ENCODE data around the gene CTBP2. TPM values are rescaled to one million over a fixed set of nuclear protein-coding genes. Genes with fewer than 3 reads are reported as not detected.

Gene CTBP2
- total RNA-seq, 2 donors from 2014 or later, result 26.0 to 36.0 TPM

GRCh38 chr10:125105706-125106255, 54.6 kb downstream of the CTBP2 start:
- Histone ChIP-seq H3K9me3 (peaks cover 0 to 6% of the 10 kb centered on the region in 2 donors), H3K27ac (no peak overlapping the region), H3K4me1 (peaks cover 0 to 23% of the 10 kb centered on the region in 2 donors), H3K36me3 (peaks cover 40% of the 10 kb centered on the region), H3K27me3 (no peaks in the 10 kb centered on the region), H3K4me3 (no peak overlapping the region)
- DNase-seq (ENCODE audit: low spot score), result no peak
- no peak for TF ChIP-seq CTCF (IDR thresholded peaks at IDR 0.05)

GRCh38 chr10:125105155-125105554, 55.2 kb downstream of the CTBP2 start:
- H3K36me3 ChIP-seq, result peaks cover 38% of the 10 kb centered on the region
- peaks cover 0 to 23% of the 10 kb centered on the region in 2 donors for H3K4me1 ChIP-seq
- peaks cover 0 to 6% of the 10 kb centered on the region in 2 donors for H3K9me3 ChIP-seq
- no peak overlapping the region for H3K27ac ChIP-seq
- H3K27me3 ChIP-seq, result no peaks in the 10 kb centered on the region
- DNase-seq (ENCODE audit: low spot score), result no peak
- no peak overlapping the region for H3K4me3 ChIP-seq
- no peak for TF ChIP-seq CTCF (IDR thresholded peaks at IDR 0.05)

GRCh38 chr10:125104559-125104958, 55.8 kb downstream of the CTBP2 start:
- H3K27me3 ChIP-seq, result no peaks in the 10 kb centered on the region
- peaks cover 0 to 23% of the 10 kb centered on the region in 2 donors for H3K4me1 ChIP-seq
- H3K4me3 ChIP-seq, result no peak overlapping the region
- H3K27ac ChIP-seq, result no peak overlapping the region
- peaks cover 0 to 6% of the 10 kb centered on the region in 2 donors for H3K9me3 ChIP-seq
- no peak for TF ChIP-seq CTCF (IDR thresholded peaks at IDR 0.05)
- DNase-seq (ENCODE audit: low spot score), result no peak
- peaks cover 38% of the 10 kb centered on the region for H3K36me3 ChIP-seq

GRCh38 chr10:125103924-125104323, 56.4 kb downstream of the CTBP2 start:
- no peak for TF ChIP-seq CTCF (IDR thresholded peaks at IDR 0.05)
- no peak for DNase-seq (ENCODE audit: low spot score)
- H3K36me3 ChIP-seq, result peaks cover 32% of the 10 kb centered on the region
- H3K4me1 ChIP-seq, result peaks cover 0 to 23% of the 10 kb centered on the region in 2 donors
- no peak overlapping the region for H3K27ac ChIP-seq
- H3K27me3 ChIP-seq, result no peaks in the 10 kb centered on the region
- H3K4me3 ChIP-seq, result no peak overlapping the region
- H3K9me3 ChIP-seq, result peaks cover 0 to 6% of the 10 kb centered on the region in 2 donors

- TF ChIP-seq CTCF (IDR thresholded peaks at IDR 0.05), result no peak
- no peaks in the 10 kb centered on the region for H3K27me3 ChIP-seq
- no peak overlapping the region for H3K4me3 ChIP-seq
- H3K27ac ChIP-seq, result no peak overlapping the region
- H3K36me3 ChIP-seq, result peaks cover 27% of the 10 kb centered on the region
- H3K9me3 ChIP-seq, result peaks cover 0 to 6% of the 10 kb centered on the region in 2 donors
- H3K4me1 ChIP-seq, result peaks cover 0 to 23% of the 10 kb centered on the region in 2 donors
- no peak for DNase-seq (ENCODE audit: low spot score)
Measured at GRCh38 chr10:125103466-125103865, 56.9 kb downstream of the CTBP2 start.

- no peak overlapping the region for H3K27ac ChIP-seq
- H3K9me3 ChIP-seq, result peaks cover 0 to under 1% of the 10 kb centered on the region in 2 donors
- H3K4me3 ChIP-seq, result no peak overlapping the region
- H3K4me1 ChIP-seq, result peaks cover 0 to 23% of the 10 kb centered on the region in 2 donors
- no peaks in the 10 kb centered on the region for H3K27me3 ChIP-seq
- peaks cover 21% of the 10 kb centered on the region for H3K36me3 ChIP-seq
- TF ChIP-seq CTCF (IDR thresholded peaks at IDR 0.05), result no peak
- DNase-seq (ENCODE audit: low spot score), result no peak
Measured at GRCh38 chr10:125102821-125103220, 57.5 kb downstream of the CTBP2 start.
